ENCODE results near the gene SEPTIN7. TPM values are rescaled to one million over a fixed set of nuclear protein-coding genes. Genes with fewer than 3 reads are reported as not detected.

Gene SEPTIN7
- total and polyA plus RNA-seq, 2 experiments from 2014 or later: 280 to 347 TPM

DNA sequence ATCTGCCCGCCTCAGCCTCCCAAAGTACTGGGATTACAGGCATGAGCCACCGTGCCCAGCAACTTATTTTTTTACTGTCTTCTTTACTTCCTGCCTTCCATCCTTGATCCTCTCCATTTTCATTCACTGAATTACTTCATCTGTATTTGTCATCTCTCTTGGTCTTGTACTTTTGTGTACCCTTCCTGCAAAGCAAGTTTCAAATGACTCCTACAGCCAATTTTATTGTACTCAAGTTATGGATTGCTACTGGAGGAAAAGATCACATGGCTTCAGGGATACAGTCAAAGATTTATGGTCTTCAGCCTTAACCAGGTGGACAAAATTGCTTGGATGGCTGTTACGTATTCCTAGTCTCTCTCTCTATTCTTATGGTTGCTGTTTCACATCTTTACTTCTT, 22.6 kb downstream of the SEPTIN7 start:
- no peaks in the 10 kb centered on the region for H3K4me1 ChIP-seq (ENCODE audit: insufficient read depth)
- no peaks in the 10 kb centered on the region for H3K9me2 ChIP-seq (replicated peaks; ENCODE audit: insufficient read depth)
- H3K79me2 ChIP-seq: peaks cover 100% of the 10 kb centered on the region
- 75% methylated on average over 3 of the region's 3 CpGs for WGBS (ENCODE audit: low lambda C conversion rate, missing lambda C conversion rate)
- H2AFZ ChIP-seq: no peak overlapping the region
- no peak overlapping the region for H3K27ac ChIP-seq
- H3K9me3 ChIP-seq (ENCODE audit: low read depth): no peaks in the 10 kb centered on the region
- no peak overlapping the region for H3K4me3 ChIP-seq
- no peaks in the 10 kb centered on the region for H3K36me3 ChIP-seq (replicated peaks; ENCODE audit: insufficient read depth, low read depth)
- TF ChIP-seq EZH2 (IDR thresholded peaks at IDR 0.05; ENCODE audit: borderline replicate concordance) (no peak), EZH2phosphoT487 (IDR thresholded peaks at IDR 0.05; ENCODE audit: low read depth, severe bottlenecking, unreplicated experiment) (no peak), CTCF (IDR thresholded peaks at IDR 0.05; ENCODE audit: poor library complexity) (no peak)
- H4K20me1 ChIP-seq (ENCODE audit: insufficient read depth, poor library complexity, severe bottlenecking): peaks cover 80% of the 10 kb centered on the region
- no peak overlapping the region for H3K4me2 ChIP-seq
- DNase-seq (ENCODE audit: low spot score): no peak
- no peaks in the 10 kb centered on the region for H3K27me3 ChIP-seq

GRCh38 chr7:35825974-35826373, 25.1 kb downstream of the SEPTIN7 start:
- 92% methylated on average over 1 of the region's 1 CpG for WGBS (ENCODE audit: low lambda C conversion rate, missing lambda C conversion rate)
- Histone ChIP-seq H4K20me1 (ENCODE audit: insufficient read depth, poor library complexity, severe bottlenecking) (peaks cover 83% of the 10 kb centered on the region), H3K9me3 (ENCODE audit: low read depth) (no peaks in the 10 kb centered on the region), H3K79me2 (peaks cover 100% of the 10 kb centered on the region), H3K36me3 (replicated peaks; ENCODE audit: insufficient read depth, low read depth) (no peaks in the 10 kb centered on the region), H3K4me2 (no peak overlapping the region), H2AFZ (no peak overlapping the region), H3K9me2 (replicated peaks; ENCODE audit: insufficient read depth) (no peaks in the 10 kb centered on the region), H3K4me1 (ENCODE audit: insufficient read depth) (peaks cover 5% of the 10 kb centered on the region), H3K4me3 (no peak overlapping the region), H3K27ac (no peak overlapping the region), H3K27me3 (no peaks in the 10 kb centered on the region)
- TF ChIP-seq EZH2phosphoT487 (IDR thresholded peaks at IDR 0.05; ENCODE audit: low read depth, severe bottlenecking, unreplicated experiment) (no peak), CTCF (IDR thresholded peaks at IDR 0.05; ENCODE audit: poor library complexity) (no peak), EZH2 (IDR thresholded peaks at IDR 0.05; ENCODE audit: borderline replicate concordance) (no peak)
- no peak for DNase-seq (ENCODE audit: low spot score)

DNA sequence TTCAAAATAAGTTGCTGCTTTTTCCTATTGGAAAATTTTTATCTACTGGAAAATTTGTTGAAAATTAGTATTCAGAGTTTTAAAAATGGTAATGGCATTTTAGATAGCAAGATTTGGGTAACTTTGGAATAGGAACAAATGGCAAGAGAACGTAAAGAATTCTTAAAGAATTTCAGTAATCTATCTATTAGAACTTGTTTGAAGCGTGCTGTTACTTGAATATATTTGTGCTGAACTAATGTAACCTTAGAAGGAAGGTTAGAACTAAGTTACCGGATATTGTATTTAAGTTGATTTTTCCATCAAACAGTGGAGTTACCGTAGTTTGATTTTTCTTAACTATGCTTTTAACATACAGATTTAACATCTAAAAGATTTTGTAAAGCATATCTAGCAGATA, 25.9 kb downstream of the SEPTIN7 start:
- DNase-seq (ENCODE audit: low spot score): no peak
- H3K4me2 ChIP-seq: no peak overlapping the region
- H3K4me3 ChIP-seq: no peak overlapping the region
- H3K36me3 ChIP-seq (replicated peaks; ENCODE audit: insufficient read depth, low read depth): no peaks in the 10 kb centered on the region
- no peaks in the 10 kb centered on the region for H3K27me3 ChIP-seq
- H3K9me2 ChIP-seq (replicated peaks; ENCODE audit: insufficient read depth): no peaks in the 10 kb centered on the region
- H4K20me1 ChIP-seq (ENCODE audit: insufficient read depth, poor library complexity, severe bottlenecking): peaks cover 81% of the 10 kb centered on the region
- no peaks in the 10 kb centered on the region for H3K9me3 ChIP-seq (ENCODE audit: low read depth)
- H3K27ac ChIP-seq: no peak overlapping the region
- H3K79me2 ChIP-seq: peaks cover 99% of the 10 kb centered on the region
- 82% methylated on average over 4 of the region's 4 CpGs for WGBS (ENCODE audit: low lambda C conversion rate, missing lambda C conversion rate)
- no peak overlapping the region for H2AFZ ChIP-seq
- peaks cover 9% of the 10 kb centered on the region for H3K4me1 ChIP-seq (ENCODE audit: insufficient read depth)
- TF ChIP-seq CTCF (IDR thresholded peaks at IDR 0.05; ENCODE audit: poor library complexity): no peak
- TF ChIP-seq EZH2 (IDR thresholded peaks at IDR 0.05; ENCODE audit: borderline replicate concordance): no peak
- no peak for TF ChIP-seq EZH2phosphoT487 (IDR thresholded peaks at IDR 0.05; ENCODE audit: low read depth, severe bottlenecking, unreplicated experiment)

- Histone ChIP-seq H3K4me3 (no peak overlapping the region), H3K36me3 (replicated peaks; ENCODE audit: insufficient read depth, low read depth) (no peaks in the 10 kb centered on the region), H4K20me1 (ENCODE audit: insufficient read depth, poor library complexity, severe bottlenecking) (peaks cover 77% of the 10 kb centered on the region), H3K27ac (no peak overlapping the region), H3K9me3 (ENCODE audit: low read depth) (no peaks in the 10 kb centered on the region), H3K4me2 (no peak overlapping the region), H3K9me2 (replicated peaks; ENCODE audit: insufficient read depth) (no peaks in the 10 kb centered on the region), H3K79me2 (peaks cover 99% of the 10 kb centered on the region), H2AFZ (no peak overlapping the region), H3K27me3 (no peaks in the 10 kb centered on the region), H3K4me1 (ENCODE audit: insufficient read depth) (peaks cover 9% of the 10 kb centered on the region)
- TF ChIP-seq CTCF (IDR thresholded peaks at IDR 0.05; ENCODE audit: poor library complexity) (no peak), EZH2phosphoT487 (IDR thresholded peaks at IDR 0.05; ENCODE audit: low read depth, severe bottlenecking, unreplicated experiment) (no peak), EZH2 (IDR thresholded peaks at IDR 0.05; ENCODE audit: borderline replicate concordance) (no peak)
- DNase-seq (ENCODE audit: low spot score): no peak
- 97% methylated on average over 6 of the region's 6 CpGs for WGBS (ENCODE audit: low lambda C conversion rate, missing lambda C conversion rate)
Measured at GRCh38 chr7:35828817-35829216, 28.0 kb downstream of the SEPTIN7 start.

All from hepatocyte (in vitro differentiated cells).